ENCODE measurements around the gene BAIAP2.

The BAIAP2 gene

DNA sequence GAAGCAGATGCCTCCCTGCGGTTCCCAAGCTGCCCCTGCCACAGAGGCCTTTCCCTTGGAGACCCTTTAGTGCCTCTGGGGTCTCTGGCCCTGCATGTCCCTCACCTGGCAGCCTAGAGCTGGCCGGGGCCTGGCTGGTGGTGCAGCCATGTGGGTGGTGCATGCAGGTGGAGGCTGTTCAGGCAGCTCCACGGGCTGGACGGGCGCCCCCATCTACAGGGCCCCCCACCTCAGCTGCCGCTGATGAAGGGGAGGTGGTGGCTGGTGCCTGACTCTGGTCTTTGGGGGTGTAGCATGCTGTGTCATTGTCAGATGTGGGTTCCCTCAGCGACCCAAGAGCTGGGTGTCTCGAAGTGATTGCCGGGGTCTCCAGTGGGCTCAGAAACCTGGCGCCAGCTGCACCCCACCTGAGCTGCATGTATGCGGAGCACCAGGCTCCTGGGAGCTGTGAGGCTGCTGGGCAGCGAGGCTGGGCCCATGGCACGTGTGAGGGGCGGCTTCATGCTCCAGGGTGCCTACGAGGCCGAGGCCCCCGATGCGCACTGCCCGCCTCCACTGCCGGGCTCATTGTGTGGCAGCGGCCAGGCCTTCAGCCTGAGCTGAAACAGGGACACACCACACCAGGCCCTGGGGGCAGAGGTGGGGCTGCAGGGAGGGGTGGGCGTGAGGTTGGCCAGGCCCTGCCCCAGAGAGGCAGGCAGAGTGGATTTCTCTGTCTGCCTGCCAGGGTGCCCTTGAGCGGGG is 57.0 kb downstream of the BAIAP2 start:
- DNase-seq: no peak

DNA sequence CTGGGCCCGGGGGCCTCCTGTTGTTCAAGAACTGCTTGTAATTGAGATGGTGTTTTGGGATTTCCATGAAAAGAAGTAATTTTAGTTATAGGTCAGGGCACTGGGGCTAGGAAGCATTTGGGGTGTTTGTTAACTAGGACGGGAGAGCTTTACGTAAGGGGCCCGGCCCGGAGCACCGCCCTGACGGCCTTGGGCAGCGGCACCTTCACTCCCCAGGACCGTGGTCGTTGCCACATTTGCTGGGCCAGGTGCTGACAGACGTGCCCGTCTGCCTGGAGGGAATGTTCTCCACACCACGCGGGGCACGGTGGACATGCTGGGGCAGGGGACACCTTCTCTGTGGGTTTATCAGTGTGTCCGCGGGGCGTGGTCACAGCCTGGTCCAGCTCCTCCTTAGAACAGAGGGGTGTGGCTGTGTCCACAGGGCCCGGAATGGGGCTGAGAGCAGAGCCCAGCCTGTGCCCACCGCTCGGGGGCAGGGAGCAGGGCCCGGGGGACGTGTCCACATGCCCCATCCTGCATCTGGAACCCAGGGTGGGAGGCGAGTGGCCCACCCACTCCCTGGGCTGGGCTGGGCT is 57.7 kb downstream of the BAIAP2 start:
- DNase-seq: no peak

DNA sequence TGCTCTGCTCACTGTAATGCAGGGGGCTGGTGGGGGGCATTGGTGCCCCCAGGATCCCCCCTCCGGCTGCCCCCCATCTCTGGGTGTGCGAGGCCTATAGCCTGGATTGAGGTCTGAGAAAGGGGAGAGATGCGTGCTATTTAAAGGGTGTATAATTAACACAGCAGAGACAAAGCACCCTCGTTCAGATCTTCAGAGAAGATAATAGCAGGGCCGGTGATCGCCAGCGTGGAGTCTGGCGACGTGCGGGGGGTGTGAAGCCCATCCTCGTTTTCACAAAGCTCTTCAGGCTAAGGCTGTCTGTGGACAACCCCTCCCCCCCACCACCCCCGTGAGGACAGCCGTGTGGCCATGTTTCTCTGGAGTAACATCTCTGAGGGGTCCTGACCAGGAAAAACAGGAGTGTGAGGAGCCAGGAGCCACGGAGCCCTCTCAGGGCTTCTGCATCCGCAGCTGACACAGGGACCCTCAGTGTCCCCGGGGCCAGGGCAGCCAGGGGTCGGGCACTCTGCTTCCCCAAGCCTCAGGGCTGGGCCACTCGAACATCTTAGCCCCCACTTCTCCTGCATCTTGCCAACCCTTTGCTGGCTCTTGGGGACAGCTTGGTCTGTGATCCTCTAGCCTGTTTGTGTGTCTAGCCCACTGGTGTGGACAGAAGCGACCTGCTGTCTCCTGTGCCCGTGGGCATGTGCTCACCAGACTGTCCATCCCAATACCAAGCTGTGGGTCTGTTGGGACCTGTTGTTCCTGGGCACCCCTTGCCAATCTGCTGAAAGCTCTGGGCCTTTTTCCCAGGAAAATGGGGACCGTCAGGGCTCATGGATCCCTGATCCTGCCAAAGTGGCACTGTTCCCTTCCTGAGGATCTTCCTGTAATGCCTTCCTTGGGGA is 58.9 kb downstream of the BAIAP2 start:
- DNase-seq: no peak

DNA sequence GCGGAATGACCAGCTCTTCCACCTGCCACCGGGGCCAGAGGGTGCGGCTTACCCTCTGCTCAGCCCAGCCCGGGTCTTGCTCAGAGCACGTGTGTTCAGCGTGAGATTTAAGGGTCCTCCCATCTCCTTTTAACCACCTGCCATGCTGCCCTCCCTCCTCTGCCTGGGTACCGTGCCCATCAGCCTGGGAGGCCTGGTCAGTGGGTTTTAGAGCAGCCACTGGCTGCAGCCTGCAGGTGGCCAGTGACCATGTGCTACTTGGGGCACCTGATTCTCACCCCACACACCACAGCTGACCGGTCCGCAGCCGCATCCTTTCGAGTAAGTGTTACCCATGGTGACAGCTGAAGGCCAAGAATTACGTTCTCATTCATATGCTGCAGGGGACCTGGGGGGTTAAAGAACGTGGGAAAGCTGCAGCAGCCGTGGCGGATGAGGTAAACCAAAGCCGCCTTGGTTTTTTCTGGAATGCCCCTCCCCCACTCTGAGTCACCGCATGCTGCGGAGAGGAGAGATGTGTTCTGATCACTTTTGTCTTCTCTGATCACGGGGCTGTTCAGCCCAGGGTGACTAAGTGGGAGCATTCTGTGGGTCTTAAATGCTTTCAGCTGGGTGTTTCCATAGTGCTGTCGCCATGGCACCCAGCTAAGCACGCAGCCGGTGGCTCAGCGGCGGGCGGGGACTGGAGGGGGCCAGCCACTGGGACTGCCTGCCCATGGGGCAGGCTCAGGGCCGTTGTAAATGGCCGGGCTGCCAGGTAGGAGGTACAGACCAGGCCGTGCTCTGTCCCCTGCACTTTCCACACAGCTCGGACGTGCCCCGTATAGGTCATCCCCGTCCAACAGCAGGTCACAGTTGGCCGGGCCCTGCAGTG is 59.8 kb downstream of the BAIAP2 start:
- DNase-seq: peak; percentile 56

DNA sequence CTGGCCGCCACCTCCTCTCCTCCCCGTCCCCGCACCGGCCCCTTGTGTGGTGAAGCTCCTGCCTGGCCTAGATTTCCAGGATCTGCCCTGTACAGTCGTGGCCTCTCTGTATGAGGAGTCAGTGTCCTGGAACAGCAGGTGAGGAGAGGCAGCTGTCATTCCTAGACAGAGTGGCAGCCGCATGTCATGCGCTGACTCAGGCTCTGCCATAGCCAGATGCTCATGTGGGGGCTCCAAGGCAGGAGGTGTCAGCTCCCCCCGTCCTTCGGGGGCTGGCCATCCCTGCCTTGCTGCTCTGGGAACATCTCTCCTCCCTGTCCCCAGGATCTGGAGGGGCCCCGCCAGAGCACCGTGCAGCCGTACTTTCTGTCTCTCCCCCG is 60.4 kb downstream of the BAIAP2 start:
- no peak for DNase-seq

DNA sequence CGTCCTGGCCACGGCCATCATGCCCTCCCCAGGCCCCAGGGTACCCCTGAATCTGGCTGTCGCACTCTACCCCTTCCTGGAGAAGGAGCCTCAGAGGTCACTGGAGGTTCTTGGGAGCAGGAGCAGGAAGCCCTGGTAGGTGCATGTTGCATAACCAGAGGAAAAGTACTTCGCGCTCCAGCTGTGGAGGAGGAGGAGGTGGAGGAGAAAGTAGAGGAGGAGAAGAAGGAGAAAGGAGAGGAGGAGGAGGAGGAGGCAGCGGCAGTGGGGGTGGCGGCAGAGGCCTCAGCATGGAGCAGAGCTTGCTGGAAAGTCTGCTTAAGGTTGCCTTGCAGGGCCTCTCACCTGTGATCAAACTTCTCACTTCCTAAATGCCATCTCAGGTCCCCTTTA is 61.8 kb downstream of the BAIAP2 start:
- DNase-seq: no peak

DNA sequence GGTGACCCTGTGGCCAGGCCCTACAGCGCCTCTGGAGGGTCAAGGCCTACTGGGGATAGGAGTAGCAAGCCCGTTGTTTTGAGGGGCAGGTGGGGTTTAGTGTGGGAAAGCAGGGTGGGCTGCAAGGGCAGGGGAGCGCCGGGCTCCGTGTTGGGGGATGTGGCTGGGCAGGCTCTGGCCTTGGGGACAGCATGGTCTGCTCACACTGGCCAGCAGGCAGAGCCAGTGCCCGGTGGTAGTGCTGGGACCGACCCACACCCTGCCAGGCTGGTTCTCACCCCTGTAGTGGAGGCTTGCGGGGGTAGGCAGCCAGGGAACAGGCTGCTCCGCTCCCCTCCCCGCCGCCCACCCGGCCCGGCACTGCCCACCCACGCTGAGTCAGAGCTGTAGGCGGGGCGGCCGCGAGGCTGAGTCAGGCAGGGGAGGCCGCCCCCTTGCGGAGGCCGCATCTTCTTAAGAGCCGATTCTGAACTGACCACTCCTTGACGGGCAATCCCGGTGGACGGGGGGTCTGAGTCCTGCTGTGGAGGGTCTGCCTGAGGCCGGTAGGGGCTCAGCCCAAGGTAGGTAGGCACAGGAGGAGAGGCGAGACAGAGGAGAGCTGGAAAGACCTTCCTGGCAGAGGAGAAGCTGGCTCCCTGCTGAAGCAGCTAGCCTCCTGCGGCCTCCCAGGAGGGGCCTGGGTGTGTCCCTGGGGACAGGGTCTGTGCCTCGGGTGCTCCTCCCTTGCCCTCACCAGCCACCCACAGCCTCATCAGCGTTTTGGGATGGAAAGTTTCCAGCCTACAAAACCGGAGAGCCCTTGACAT is 62.4 kb downstream of the BAIAP2 start:
- peak; percentile 57 for DNase-seq

DNA sequence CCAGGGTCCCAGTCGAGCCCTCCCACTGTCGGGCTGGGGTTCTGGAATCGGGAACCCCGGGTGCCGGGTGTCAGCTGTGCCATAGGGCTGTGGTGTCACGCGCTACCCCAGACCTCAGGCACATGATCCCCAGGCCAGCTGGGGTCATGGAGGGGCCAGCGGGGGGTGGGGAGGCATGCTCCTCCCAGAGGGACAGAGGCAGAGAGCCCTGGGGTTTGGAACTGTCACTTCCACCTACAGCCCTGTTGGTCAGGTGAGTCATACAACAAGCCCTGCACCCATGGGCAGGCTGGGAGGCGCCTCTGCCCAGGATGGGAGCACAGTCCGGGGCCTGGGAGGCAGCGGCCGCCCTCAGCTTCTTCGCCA is 63.0 kb downstream of the BAIAP2 start:
- no peak for DNase-seq

DNA sequence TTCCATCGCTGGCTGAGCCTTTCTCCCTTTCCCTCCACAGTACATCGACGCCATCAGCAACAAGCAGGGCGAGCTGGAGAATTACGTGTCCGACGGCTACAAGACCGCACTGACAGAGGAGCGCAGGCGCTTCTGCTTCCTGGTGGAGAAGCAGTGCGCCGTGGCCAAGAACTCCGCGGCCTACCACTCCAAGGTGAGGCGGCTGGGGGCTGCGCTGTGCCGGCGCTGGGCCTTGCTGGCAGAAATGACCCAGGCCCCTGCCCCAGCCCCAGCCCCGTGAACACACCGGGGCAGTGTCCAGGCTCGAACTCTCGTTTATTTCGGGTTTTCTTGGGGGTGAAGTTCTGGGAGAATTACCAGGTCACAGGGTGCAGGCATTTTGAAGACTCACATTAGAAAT is 64.9 kb downstream of the BAIAP2 start:
- no peak for DNase-seq

DNA sequence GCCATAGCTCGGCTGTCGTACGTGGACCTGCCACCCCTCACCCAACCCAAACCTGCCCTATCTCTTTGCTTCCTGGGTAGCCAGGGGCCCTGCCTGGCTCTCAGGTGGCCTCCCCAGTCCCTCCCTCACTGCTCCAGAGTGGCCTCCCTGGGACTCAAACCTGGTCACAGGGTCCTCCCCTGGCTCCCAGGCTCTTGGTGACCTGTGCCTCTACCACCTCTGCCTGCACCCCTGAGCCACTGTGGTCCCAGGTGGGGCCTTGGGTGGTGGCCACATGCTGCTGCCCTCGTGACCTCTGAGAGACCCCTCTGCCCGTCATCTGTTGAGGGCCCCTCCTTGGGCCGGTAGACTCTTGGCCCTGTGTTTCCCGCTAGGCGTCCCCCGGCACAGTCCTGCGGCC is 65.7 kb downstream of the BAIAP2 start:
- no peak for DNase-seq

DNA sequence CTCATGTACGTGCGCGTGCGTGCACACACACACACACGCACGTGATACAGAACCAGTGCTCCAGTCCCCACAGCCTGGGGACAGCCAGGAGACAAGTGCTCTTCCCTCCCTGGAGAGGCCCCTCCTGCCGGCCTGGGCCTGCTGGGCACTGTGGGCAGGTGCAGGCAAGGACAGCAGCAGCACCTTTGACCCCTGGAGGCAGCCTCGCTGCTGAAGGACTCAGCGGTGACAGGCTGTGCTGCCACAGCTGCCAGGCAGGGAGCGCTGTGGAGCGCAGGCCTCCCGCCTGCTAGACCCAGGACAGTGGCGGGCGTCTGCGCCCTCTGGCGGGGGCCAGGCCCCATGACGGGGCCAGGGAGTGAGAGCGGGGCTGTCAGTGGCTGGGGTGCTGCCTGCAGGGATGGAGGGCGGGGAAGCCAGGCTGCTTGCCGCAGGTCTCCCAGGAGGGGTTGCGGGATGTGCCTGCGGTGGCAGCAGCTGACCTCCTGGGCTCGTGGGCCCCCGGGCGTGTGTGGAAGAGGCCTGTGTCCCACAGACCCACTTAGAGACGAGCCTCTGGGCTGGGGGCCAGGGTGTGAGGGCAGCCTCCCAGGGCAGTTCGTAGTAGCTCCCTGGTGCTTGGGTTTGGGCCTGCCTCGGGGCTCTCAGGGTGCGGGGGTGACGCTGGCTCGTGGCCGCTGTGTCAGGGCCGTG is 66.8 kb downstream of the BAIAP2 start:
- DNase-seq: peak; percentile 79

DNA sequence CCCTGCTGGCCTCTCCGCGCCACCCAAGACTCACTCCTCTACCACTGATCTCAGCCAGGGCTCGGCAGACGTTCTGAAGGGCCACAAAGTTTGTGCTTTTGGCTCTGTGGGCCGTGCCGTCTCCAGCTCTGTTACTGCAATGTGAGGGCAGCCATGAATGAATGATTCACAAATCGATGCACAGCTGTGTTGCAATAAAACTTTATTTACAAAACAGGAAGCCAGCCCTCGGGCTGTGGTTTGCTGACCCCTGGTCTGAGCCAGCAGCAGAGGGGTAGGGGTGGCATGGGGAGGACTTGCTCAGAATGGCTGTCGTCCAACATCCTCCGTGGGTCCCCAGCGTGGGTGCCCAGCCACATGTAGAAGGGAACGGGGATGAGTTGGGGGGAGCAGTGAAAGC is 67.4 kb downstream of the BAIAP2 start:
- DNase-seq: no peak

DNA sequence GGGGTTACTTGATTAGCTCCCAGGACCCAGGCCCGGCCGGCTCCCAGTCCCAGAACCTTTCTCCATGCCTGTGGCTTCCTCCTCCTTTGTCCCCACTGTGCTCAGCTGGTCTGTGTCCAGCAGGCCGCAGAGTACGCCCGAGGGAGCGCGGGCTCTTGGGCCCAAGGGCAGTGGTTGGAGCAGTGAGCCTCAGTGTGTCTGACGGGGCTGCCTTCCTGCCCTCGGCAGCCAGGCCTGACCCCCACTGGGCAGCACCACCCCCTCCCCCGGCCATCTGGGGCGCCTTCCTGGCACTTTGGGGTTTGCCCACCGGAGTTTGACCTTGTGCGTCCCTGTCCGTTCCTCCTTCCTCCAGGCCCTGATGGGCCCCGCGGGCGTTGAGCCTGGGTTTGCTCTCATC is 67.9 kb downstream of the BAIAP2 start:
- DNase-seq: no peak

DNA sequence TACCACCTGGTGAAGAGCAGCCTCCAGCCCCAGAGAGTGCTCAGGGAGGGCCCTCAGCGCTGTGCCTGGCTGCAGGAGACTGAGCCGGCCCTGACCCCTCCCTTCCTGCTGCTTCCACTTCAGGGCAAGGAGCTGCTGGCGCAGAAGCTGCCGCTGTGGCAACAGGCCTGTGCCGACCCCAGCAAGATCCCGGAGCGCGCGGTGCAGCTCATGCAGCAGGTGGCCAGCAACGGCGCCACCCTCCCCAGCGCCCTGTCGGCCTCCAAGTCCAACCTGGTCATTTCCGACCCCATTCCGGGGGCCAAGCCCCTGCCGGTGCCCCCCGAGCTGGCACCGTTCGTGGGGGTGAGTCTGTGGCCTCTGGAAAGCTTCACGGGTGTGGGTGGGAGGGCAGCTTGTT is 68.4 kb downstream of the BAIAP2 start:
- no peak for DNase-seq

DNA sequence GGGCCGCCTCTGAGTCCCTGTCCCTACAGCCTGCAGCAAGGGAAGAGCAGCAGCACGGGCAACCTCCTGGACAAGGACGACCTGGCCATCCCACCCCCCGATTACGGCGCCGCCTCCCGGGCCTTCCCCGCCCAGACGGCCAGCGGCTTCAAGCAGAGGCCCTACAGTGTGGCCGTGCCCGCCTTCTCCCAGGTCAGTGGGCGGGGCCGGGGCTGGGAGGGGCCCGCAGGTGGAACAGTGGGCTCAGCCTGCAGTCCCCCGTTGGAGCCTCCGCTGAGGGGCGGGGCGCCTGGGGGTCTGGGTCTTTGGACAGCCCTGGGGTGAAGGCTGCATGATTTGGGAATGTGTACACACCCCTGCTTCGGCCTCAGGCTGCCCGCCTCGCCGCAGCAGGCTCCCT is 71.8 kb downstream of the BAIAP2 start:
- DNase-seq: no peak

DNA sequence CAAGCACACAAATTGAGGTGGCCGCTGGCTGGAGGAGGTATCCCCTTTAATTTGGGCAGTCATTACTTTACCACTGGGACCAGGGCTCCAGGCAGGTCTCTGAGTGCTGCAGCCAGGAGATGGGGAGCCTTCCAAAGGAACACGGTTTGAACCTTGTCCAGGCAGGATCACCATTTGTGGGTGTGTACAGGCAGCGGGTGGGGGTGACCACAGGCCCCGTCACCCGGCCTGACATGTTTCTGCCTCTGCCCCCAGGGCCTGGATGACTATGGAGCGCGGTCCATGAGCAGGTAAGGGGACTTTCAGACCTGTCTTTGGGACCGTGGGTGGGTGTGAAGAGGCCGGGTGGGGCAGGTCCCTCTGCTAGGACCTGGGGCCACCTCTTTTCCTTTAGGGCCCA is 73.3 kb downstream of the BAIAP2 start:
- DNase-seq: no peak

DNA sequence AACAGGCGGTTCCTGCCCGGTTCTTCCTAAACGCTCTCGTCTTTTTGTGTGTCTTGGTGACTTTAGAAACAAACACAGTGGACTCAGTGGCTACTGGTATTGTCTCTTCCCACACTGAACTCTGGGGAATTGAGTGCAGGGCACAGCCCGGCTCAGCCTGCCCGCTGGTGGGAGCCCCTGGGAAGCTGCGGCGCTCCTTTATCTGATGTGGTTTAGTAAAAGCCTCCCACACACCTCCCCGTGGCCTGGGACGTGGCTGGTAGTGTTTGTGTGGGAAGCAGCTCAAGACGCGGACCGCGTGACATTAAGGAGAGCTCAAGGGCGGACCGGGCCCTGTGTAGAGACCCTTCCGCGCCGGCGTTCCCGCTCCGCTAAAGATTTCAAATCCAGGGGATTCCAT is 75.0 kb downstream of the BAIAP2 start:
- no peak for DNase-seq

DNA sequence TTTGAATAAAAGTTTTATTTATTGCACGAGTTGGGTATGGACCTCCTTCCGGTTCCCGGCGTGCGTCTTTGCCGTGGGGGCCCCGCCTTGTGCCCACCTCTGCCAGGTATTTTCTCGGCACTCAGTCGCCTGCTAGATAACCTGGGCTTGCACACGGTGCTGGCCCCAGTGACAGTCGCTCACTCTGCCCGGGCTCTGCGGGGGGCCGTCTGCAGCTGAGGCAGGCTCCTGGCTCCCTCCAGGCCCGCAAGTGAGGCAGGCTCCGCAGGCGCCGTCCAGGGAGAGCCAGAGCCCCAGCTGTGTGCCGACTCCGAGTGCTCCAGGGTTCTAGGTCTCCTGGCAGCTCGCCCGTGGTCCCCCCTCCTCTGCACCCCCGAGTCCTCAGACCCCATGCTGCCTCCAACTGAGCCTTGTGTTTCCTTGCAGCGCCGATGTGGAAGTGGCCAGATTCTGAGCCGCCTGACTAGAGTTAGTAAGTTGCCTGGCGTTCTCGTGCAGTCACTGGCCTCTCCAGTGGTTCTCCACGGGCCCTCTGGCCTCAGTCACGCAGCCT is 75.6 kb downstream of the BAIAP2 start:
- DNase-seq: no peak

DNA sequence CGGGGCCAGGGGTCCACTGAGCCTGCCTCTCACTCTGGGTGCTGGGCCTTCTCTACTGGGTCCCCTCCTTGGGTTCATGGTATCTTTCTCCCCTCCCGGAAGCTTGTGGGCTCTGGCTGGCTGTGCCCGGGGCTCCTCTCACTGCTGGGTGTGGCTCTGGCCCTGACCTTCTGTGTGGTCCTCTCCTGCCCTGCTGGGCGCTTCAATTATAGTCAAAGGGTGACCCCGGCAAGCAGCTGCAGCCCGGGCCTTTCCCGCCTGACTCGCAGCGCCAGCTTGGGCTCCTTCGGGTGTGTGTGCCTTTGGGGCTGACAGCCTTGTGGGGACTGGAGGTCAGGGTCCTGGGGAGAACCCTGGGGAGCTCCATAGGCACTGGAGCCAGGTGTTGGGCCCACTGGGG is 76.1 kb downstream of the BAIAP2 start:
- no peak for DNase-seq

DNA sequence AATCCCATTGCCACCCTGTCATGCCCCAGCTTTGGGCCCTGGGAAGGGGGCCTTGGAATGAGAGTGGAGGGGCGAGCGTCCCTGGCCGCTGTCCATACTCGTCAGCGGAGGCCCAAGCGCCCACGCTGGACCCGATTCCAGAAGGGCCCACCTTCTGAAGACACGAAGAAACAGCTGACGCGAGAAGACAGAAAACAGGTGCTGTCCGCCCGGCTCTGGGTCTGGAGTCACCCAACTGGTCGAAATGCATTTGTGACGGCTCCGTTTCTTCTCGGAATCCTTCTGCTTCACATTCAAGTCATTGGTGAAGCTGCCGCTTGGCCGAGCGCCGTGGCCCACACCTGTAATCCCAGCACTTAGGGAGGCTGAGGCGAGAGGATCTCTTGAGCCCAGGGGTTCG is 77.5 kb downstream of the BAIAP2 start:
- no peak for DNase-seq

DNA sequence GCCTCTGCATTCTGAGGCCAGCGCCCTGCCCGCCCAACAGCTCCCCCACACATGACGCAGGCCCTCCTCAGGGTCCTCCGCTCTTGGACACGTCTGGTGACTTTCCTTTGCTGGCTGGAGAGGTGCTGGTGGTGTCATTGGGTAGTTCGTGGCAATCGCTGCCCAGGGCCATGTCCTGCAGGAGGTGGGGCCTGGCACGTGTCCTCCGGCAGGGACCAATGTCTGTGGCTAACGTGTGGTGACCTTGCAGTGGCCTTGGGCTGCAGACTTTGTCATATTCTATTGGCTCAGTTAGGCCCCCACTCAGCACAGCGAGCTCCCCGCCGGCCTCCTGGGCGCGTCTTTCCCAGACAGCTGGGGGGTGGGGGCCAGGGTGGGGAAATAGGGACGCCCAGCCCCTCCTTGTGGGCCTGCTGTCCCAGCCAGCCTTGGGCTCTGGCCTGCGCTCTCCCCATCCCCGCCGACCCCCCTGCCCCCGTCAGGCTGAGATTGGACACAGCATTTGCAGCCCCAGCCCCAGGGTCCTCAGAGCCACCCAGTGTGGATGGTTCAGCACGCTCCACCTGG is 78.3 kb downstream of the BAIAP2 start:
- DNase-seq: no peak

All from midbrain (tissue), 1 donor.